K562 (cell line): Measurements from ENCODE around the gene CREB5. TPM values are rescaled to one million over a fixed set of nuclear protein-coding genes. Genes with fewer than 3 reads are reported as not detected.

Source experiments
- ATAC-seq: fragments of 200-7000 bp; cut with Tn5 transposase; 3 replicates; pipeline ENCODE4 v1.9.1; 2020; ENCODE audit warnings: moderate library complexity
- BruUV-seq: library from RNA; stranded (reverse); fragments of 400-500 nt; replicated peaks from 2 replicates; lab custom pipeline; 2021; lab: Mats Ljungman, UMichigan
- CTCF ChIA-PET: fragments of 300-600 bp; formaldehyde crosslinking; extraction: SDS; loops from one replicate; lab custom pipeline; 2021; ENCODE audit warnings: low intra/inter-chr PET ratio; lab: Yijun Ruan, JAX
- POLR2A ChIA-PET: fragments of 300-600, 350-650 bp; sonication (Branson Sonifier 250); formaldehyde crosslinking; extraction: SDS; loops from one replicate; lab custom pipeline; 2021; ENCODE audit warnings: antibody characterized with exemption, inconsistent platforms; lab: Yijun Ruan, JAX
- DNase-seq, 4 experiments: peaks; one replicate each; pipeline versions ENCODE4 v3.0.0 to v3.0.0-alpha.2; 2011 to 2018; ENCODE audit warnings: low spot score in 3 of 4, mixed read lengths in 3 of 4; ENCODE audit errors: extremely low read depth in 1 of 4
- FAIRE-seq: peaks from 2 replicates; lab custom pipeline; 2011; peaks lifted over from hg19 to GRCh38; lab: Jason Lieb, UNC
- H2AFZ ChIP-seq: 2 replicates; pipeline ENCODE4 v1.6.0; 2011; ENCODE audit warnings: low read depth, low read length, control low read depth, inconsistent platforms
- H3K27ac ChIP-seq: fragments of 200-600 bp; 3 replicates; pipeline ENCODE4 v1.8.0; 2011; ENCODE audit warnings: low read depth, mild to moderate bottlenecking, control low read depth, inconsistent platforms, low read length, moderate library complexity, mixed read lengths; ENCODE audit errors: extremely low read depth
- H3K27me3 ChIP-seq, 2 experiments: fragments of 300-600 bp in 1 of 2; 2 replicates in 1 of 2; 3 replicates in 1 of 2; pipeline versions ENCODE4 v1.6.0 to v1.8.0; 2011; ENCODE audit warnings: inconsistent platforms in 2 of 2, low read length in 2 of 2, mild to moderate bottlenecking in 1 of 2, mixed read lengths in 1 of 2, moderate library complexity in 1 of 2; ENCODE audit not compliant: control insufficient read depth in 2 of 2, insufficient read depth in 2 of 2
- H3K36me3 ChIP-seq: fragments of 300-600 bp; 3 replicates; pipeline ENCODE4 v1.8.0; 2011; ENCODE audit warnings: mild to moderate bottlenecking, low read length, inconsistent platforms; ENCODE audit not compliant: control insufficient read depth, insufficient read depth
- H3K4me1 ChIP-seq, 2 experiments: fragments of 200-600 bp in 1 of 2; replicated peaks in 1 of 2; 2 replicates in 1 of 2; 3 replicates in 1 of 2; pipeline versions ENCODE4 v1.5.1 to v1.8.0; 2011; ENCODE audit warnings: inconsistent platforms in 2 of 2, low read length in 2 of 2, mild to moderate bottlenecking in 1 of 2, mixed read lengths in 1 of 2, moderate library complexity in 1 of 2; ENCODE audit not compliant: control insufficient read depth in 2 of 2, insufficient read depth in 2 of 2
- H3K4me2 ChIP-seq: 2 replicates; pipeline ENCODE4 v1.6.1; 2011; ENCODE audit warnings: low read length, control low read depth, inconsistent platforms, mixed read lengths; ENCODE audit not compliant: insufficient read depth
- H3K4me3 ChIP-seq: fragments of 200-600 bp; sonication (generic), shearing (Covaris generic); 2 replicates; pipeline ENCODE4 v1.5.1; 2016; ENCODE audit warnings: control low read depth, inconsistent platforms
- H3K79me2 ChIP-seq: fragments of 200-600 bp; 3 replicates; pipeline ENCODE4 v1.8.0; 2011; ENCODE audit warnings: low read length, inconsistent platforms; ENCODE audit not compliant: control insufficient read depth, insufficient read depth
- H3K9ac ChIP-seq, 2 experiments: 2 replicates each; pipeline versions ENCODE4 v1.6.0 to v1.6.1; 2011; ENCODE audit warnings: low read depth in 2 of 2, low read length in 2 of 2, control low read depth in 1 of 2, inconsistent platforms in 1 of 2, mild to moderate bottlenecking in 1 of 2, mixed read lengths in 1 of 2; ENCODE audit not compliant: insufficient read depth in 1 of 2
- H3K9me1 ChIP-seq: one replicate; pipeline ENCODE4 v1.6.0; 2011; ENCODE audit warnings: inconsistent platforms, mild to moderate bottlenecking, low read length, moderate library complexity; ENCODE audit not compliant: control insufficient read depth, insufficient read depth
- H3K9me3 ChIP-seq: replicated peaks from 2 replicates; pipeline ENCODE4 v1.5.1; 2011; ENCODE audit warnings: low read depth, low read length, inconsistent platforms; ENCODE audit not compliant: control insufficient read depth, insufficient read depth
- H4K20me1 ChIP-seq: replicated peaks from 2 replicates; pipeline ENCODE4 v1.6.1; 2011; ENCODE audit warnings: low read length, inconsistent platforms, mixed read lengths; ENCODE audit not compliant: control insufficient read depth, insufficient read depth
- DACH1 ChIP-seq: fragments of 450-650 bp; IDR thresholded peaks from 2 replicates; pipeline ENCODE4 v1.6.1; 2018; ENCODE audit not compliant: partially characterized antibody
- HLTF ChIP-seq: fragments of 450-650 bp; IDR thresholded peaks from 2 replicates; pipeline ENCODE4 v1.6.1; 2016
- MCM2 ChIP-seq: fragments of 450-650 bp; IDR thresholded peaks from 2 replicates; pipeline ENCODE4 v1.6.1; 2017; ENCODE audit warnings: low read depth, mild to moderate bottlenecking
- WGBS: fragments of 100-300 bp; shearing (Covaris generic); methylation state at CpG from one replicate; pipeline ENCODE4 v1.1.6; 2016; ENCODE audit warnings: low coverage, mixed read lengths; ENCODE audit not compliant: insufficient coverage; ENCODE audit errors: missing lambda C conversion rate; 5-methylcytosine and 5-hydroxymethylcytosine counted together
- in situ Hi-C: fragments of 300-500 bp; cut with MboI; formaldehyde crosslinking; loops from 4 replicates; pipeline ENCODE4 v1.15.0; 2018; ENCODE audit warnings: inconsistent platforms, mixed read lengths
- intact Hi-C: fragments of 100-400 bp; cut with micrococcal nuclease; formaldehyde crosslinking; loops from 2 replicates; pipeline ENCODE4 v1.14.2; 2022
- polyA plus RNA-seq, 8 experiments: library from polyadenylated mRNA; depleted of rRNA in 4 of 8; stranded (reverse) in 5 of 8; unstranded in 3 of 8; fragments of >200 nt; fragmentation: Nextera tagmentation in 2 of 8; fragmentation: Illumina TruSeq in 1 of 8; extraction: Ambion mirVana in 2 of 8; extraction: Trizol in 1 of 8; gene quantifications; 2 replicates each; pipeline versions ENCODE4 v1.2.1 to v1.2.3, GENCODE V29; 2011 to 2014; ENCODE audit warnings: inconsistent platforms in 1 of 8, missing spikeins in 1 of 8
- total RNA-seq, 7 experiments: library from RNA; depleted of rRNA in 6 of 7; stranded (reverse); fragments of >200 nt in 6 of 7; fragmentation: Illumina TruSeq in 2 of 7; extraction: Trizol in 2 of 7; gene quantifications; 2 replicates each; pipeline versions ENCODE4 v1.2.1 to v1.2.3, GENCODE V29; 2011 to 2021; ENCODE audit warnings: low replicate concordance in 1 of 7
- TF ChIP-seq, protein P1 (sequence below): sonication (generic); formaldehyde crosslinking; IDR thresholded peaks from 2 replicates; pipeline ENCODE4 v1.8.0; 2022; ENCODE audit warnings: mild to moderate bottlenecking, missing genetic modification reagents
- TF ChIP-seq, protein P2 (sequence below): fragments of 250-450 bp; sonication (Bioruptor Pico); IDR thresholded peaks from 2 replicates; pipeline ENCODE4 v1.5.0; 2020; ENCODE audit warnings: mild to moderate bottlenecking
- TF ChIP-seq, protein P3 (sequence below): fragments of 450-650 bp; IDR thresholded peaks from one replicate; pipeline ENCODE4 v1.6.1; 2018; ENCODE audit warnings: mild to moderate bottlenecking, moderate library complexity; ENCODE audit not compliant: partially characterized antibody
- TF ChIP-seq, protein P4 (sequence below): fragments of 450-650 bp; formaldehyde crosslinking; conservative IDR thresholded peaks from 2 replicates; pipeline ENCODE4 v1.4.0; 2022; ENCODE audit warnings: mild to moderate bottlenecking, missing genetic modification characterization
- TF ChIP-seq, protein P5 (sequence below), 3 experiments: fragments of 200-800 bp in 1 of 3; fragments of 250-450 bp in 1 of 3; fragments of 450-650 bp in 1 of 3; sonication (Bioruptor Pico) in 1 of 3; sonication (Bioruptor generic) in 1 of 3; formaldehyde crosslinking in 1 of 3; IDR thresholded peaks; 2 replicates each; pipeline versions ENCODE4 v1.6.1 to v1.8.0; 2016 to 2022; ENCODE audit warnings: mild to moderate bottlenecking in 2 of 3, missing genetic modification characterization in 2 of 3, missing compliant biosample characterization in 1 of 3, moderate library complexity in 1 of 3

The CREB5 gene
- total and polyA plus RNA-seq, 9 of the 15 experiments (the other 6 are each of a cell fraction or from before 2014, with no cell fraction given) = 0.33 to 6.4 (median 1.8) TPM

DNA sequence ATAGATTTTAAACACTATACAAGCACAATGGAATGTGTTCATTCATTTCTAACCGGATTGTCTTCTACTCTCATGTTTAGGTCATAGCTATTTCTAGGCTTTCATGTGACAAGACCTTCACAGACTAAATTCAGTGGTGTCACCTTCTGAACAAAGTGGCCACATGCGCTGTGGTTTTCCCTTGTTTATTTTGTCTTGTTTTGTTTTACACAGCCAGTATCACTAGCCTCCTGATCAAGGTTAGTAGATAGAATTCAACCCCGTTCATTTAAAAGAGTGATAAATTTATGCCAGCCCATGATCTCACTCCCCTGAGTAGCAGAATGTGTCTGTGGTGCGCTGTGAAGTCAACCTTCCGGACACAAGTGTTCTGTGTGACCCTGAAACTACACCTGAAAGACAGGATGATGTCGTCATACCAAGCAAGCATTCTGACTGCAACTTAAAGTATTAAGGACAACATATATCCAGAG, 209.1 kb downstream of the CREB5 start (continued):
- TF ChIP-seq, protein P1, sequence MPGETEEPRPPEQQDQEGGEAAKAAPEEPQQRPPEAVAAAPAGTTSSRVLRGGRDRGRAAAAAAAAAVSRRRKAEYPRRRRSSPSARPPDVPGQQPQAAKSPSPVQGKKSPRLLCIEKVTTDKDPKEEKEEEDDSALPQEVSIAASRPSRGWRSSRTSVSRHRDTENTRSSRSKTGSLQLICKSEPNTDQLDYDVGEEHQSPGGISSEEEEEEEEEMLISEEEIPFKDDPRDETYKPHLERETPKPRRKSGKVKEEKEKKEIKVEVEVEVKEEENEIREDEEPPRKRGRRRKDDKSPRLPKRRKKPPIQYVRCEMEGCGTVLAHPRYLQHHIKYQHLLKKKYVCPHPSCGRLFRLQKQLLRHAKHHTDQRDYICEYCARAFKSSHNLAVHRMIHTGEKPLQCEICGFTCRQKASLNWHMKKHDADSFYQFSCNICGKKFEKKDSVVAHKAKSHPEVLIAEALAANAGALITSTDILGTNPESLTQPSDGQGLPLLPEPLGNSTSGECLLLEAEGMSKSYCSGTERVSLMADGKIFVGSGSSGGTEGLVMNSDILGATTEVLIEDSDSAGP = no peak

DNA sequence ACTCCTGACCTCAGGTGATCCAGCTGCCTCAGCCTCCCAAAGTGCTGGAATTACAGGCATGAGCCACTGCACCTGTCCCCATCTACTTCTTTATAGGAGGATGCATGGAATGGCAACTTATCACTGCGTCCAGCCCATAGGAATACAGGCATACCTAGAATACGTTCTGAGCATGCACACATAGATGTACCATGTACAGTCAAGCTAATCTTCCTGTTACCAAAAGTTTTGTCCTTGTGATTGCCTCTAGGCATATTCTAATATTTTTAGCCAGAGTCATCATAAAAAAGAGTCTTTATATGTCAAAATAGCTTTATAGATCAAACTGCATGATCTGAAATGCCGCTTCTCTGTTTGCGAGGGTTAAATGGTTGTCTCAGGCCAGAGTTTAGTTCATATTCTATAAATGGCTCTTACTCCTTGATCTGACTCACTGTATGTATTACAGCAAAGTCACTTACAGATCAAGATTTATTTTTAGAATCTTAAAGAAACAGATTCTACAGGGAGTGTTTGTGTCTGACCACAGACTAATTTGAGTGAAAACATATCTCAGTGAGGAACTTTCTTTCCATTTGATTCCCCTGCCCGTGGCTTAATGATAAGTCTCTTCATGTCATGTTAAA, 210.9 kb downstream of the CREB5 start:
- Histone ChIP-seq H2AFZ (no peak overlapping the region), H3K9me1 (no peaks in the 10 kb centered on the region), H3K9ac (no peak overlapping the region), H3K4me1 (no peaks in the 10 kb centered on the region), H3K27ac (no peak overlapping the region), H3K27me3 (no peaks in the 10 kb centered on the region), H3K4me2 (no peak overlapping the region), H3K9me3 (no peaks in the 10 kb centered on the region), H3K4me3 (no peak overlapping the region), H4K20me1 (no peaks in the 10 kb centered on the region; the same call in 1 of the 2 replicates), H3K79me2 (no peaks in the 10 kb centered on the region), H3K36me3 (no peaks in the 10 kb centered on the region)
- ATAC-seq (no peak), FAIRE-seq (no peak), DNase-seq (no peak)
- 2% methylated on average over 5 of the region's 5 CpGs for WGBS
- intact Hi-C loops = no loop called here
- CTCF ChIA-PET = interaction anchor here (1.1 kb wide), 1 partner anchor 234 kb away, joined by 6 read pairs; no protein-coding TSS in a partner anchor
- in situ Hi-C loops = loop anchor here (10.0 kb wide), 1 partner anchor 228 kb away; no protein-coding TSS in a partner anchor
- BruUV-seq = no TSS peak
- POLR2A ChIA-PET = no interaction called here
- TF ChIP-seq MCM2 (no peak), DACH1 (no peak), HLTF (no peak)
- TF ChIP-seq, protein P2, sequence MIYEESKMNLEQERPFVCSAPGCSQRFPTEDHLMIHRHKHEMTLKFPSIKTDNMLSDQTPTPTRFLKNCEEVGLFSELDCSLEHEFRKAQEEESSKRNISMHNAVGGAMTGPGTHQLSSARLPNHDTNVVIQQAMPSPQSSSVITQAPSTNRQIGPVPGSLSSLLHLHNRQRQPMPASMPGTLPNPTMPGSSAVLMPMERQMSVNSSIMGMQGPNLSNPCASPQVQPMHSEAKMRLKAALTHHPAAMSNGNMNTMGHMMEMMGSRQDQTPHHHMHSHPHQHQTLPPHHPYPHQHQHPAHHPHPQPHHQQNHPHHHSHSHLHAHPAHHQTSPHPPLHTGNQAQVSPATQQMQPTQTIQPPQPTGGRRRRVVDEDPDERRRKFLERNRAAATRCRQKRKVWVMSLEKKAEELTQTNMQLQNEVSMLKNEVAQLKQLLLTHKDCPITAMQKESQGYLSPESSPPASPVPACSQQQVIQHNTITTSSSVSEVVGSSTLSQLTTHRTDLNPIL (CRISPR knock-in tag) = no peak
- TF ChIP-seq, protein P3, sequence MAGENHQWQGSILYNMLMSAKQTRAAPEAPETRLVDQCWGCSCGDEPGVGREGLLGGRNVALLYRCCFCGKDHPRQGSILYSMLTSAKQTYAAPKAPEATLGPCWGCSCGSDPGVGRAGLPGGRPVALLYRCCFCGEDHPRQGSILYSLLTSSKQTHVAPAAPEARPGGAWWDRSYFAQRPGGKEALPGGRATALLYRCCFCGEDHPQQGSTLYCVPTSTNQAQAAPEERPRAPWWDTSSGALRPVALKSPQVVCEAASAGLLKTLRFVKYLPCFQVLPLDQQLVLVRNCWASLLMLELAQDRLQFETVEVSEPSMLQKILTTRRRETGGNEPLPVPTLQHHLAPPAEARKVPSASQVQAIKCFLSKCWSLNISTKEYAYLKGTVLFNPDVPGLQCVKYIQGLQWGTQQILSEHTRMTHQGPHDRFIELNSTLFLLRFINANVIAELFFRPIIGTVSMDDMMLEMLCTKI = no peak
- TF ChIP-seq, protein P4, sequence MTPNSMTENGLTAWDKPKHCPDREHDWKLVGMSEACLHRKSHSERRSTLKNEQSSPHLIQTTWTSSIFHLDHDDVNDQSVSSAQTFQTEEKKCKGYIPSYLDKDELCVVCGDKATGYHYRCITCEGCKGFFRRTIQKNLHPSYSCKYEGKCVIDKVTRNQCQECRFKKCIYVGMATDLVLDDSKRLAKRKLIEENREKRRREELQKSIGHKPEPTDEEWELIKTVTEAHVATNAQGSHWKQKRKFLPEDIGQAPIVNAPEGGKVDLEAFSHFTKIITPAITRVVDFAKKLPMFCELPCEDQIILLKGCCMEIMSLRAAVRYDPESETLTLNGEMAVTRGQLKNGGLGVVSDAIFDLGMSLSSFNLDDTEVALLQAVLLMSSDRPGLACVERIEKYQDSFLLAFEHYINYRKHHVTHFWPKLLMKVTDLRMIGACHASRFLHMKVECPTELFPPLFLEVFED = no peak
- TF ChIP-seq, protein P5, sequence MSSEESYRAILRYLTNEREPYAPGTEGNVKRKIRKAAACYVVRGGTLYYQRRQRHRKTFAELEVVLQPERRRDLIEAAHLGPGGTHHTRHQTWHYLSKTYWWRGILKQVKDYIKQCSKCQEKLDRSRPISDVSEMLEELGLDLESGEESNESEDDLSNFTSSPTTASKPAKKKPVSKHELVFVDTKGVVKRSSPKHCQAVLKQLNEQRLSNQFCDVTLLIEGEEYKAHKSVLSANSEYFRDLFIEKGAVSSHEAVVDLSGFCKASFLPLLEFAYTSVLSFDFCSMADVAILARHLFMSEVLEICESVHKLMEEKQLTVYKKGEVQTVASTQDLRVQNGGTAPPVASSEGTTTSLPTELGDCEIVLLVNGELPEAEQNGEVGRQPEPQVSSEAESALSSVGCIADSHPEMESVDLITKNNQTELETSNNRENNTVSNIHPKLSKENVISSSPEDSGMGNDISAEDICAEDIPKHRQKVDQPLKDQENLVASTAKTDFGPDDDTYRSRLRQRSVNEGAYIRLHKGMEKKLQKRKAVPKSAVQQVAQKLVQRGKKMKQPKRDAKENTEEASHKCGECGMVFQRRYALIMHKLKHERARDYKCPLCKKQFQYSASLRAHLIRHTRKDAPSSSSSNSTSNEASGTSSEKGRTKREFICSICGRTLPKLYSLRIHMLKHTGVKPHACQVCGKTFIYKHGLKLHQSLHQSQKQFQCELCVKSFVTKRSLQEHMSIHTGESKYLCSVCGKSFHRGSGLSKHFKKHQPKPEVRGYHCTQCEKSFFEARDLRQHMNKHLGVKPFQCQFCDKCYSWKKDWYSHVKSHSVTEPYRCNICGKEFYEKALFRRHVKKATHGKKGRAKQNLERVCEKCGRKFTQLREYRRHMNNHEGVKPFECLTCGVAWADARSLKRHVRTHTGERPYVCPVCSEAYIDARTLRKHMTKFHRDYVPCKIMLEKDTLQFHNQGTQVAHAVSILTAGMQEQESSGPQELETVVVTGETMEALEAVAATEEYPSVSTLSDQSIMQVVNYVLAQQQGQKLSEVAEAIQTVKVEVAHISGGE (CRISPR knock-in tag; IDR thresholded peaks at IDR 0.05) = no peak
